Tibial nerve (tissue), 4 donors: ENCODE data around the gene SIDT1.

Source experiments
- CTCF ChIP-seq, 5 experiments: fragments of 200-600 bp in 3 of 5; fragments of 450-650 bp in 2 of 5; sonication (generic) in 3 of 5; IDR thresholded peaks; one replicate each; pipeline ENCODE4 v1.5.1; 2016 to 2019; ENCODE audit warnings: antibody characterized with exemption in 5 of 5, mild to moderate bottlenecking in 3 of 5, moderate library complexity in 2 of 5
- EP300 ChIP-seq, 2 donors: sonication (generic); formaldehyde crosslinking; IDR thresholded peaks; one replicate each; pipeline ENCODE4 v1.6.1; 2017; ENCODE audit warnings: antibody characterized with exemption in 2 of 2, mild to moderate bottlenecking in 1 of 2
- POLR2A ChIP-seq, 2 donors: fragments of 450-650 bp; IDR thresholded peaks; one replicate each; pipeline ENCODE4 v1.6.1; 2017; ENCODE audit warnings: antibody characterized with exemption in 2 of 2, mild to moderate bottlenecking in 2 of 2, moderate library complexity in 2 of 2

GRCh38 chr3:113508966-113509365, 23.4 kb upstream of the SIDT1 start:
- no peak for TF ChIP-seq CTCF (IDR thresholded peaks at IDR 0.05)
- TF ChIP-seq POLR2A (IDR thresholded peaks at IDR 0.05) = no peak
- TF ChIP-seq EP300 (IDR thresholded peaks at IDR 0.05) = no peak
